ENCODE results near the gene GIMAP8.
A peak's percentile ranks its signal among the peaks of the same experiment; 100 is the strongest.

GIMAP8 gene

DNA sequence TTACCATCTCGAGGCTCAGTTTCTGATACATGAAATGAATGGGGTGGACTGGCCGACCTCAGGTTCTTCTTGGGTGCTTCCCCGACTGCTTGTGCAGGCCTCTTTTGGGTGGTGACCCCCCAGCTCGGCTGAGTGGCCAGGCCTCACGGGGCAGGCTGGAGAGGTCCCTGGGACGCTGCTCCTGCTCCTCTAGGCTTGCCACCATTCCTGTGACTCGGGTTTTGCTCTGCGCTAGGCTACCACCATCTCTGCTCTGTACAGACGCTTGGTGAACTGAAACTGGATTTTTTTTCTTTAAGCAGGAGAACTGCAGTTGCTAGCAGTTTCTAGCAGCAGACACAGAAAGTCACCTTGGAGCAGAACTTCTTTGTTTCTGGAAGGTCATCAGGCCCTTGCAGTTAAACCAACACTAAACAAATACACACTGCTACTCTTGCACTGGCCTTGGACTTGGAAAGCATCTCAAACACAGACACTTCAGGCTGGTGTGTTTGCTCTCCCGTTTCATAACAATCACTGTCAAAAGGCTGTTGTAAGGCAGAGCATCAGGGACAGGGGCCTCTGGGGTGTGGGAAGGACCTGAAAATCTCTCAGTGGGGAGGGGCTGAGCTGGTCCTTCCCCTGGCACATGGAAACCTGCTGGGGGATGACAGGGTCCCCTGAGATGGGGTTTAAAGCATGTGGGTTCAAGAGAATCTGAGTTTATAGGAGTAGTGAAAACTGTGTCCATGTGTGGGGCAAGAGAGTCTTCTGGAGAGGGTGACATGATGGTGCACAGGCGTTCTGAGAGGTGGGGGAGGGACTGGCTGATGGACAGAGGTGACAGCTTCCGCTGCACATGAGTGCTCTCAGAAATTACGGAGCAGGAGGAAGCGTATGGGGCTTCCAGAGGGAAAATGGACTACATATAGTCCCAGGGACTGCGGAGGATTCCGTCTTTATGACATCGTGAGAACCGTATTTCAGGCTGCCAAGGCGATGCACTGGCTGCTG, 35.0 kb upstream of the GIMAP8 start:
- DNase-seq (ENCODE audit: extremely low spot score): no peak
- TF ChIP-seq CTCF (IDR thresholded peaks at IDR 0.05; ENCODE audit: control extremely low read depth, extremely low read depth, low read depth, missing control alignments): no peak
- ChIA-PET CTCF (interaction anchor here (0.8 to 3.0 kb wide), 4 partner anchors 11 to 102 kb away, joined by 3 to 7 read pairs (median 4); no protein-coding TSS in a partner anchor), POLR2A (no interaction called here)

- POLR2A ChIA-PET: no interaction called here
- no peak for DNase-seq (ENCODE audit: extremely low spot score)
- CTCF ChIA-PET: interaction anchor here (1.5 to 3.6 kb wide), 4 partner anchors 11 to 61 kb away, joined by 3 to 14 read pairs (median 6); a partner anchor contains a TSS
- TF ChIP-seq CTCF (IDR thresholded peaks at IDR 0.05; ENCODE audit: control extremely low read depth, extremely low read depth, low read depth, missing control alignments): no peak
These were observed 33.2 kb upstream of the GIMAP8 start for GRCh38 chr7:150417239-150417638.

GRCh38 chr7:150417863-150418262, 32.6 kb upstream of the GIMAP8 start:
- ChIA-PET CTCF (interaction anchor here (1.0 to 3.6 kb wide), 6 partner anchors 12 to 101 kb away, joined by 3 to 14 read pairs (median 4); a partner anchor contains a TSS), POLR2A (no interaction called here)
- DNase-seq (ENCODE audit: extremely low spot score): no peak
- TF ChIP-seq CTCF (IDR thresholded peaks at IDR 0.05; ENCODE audit: control extremely low read depth, extremely low read depth, low read depth, missing control alignments): no peak

DNA sequence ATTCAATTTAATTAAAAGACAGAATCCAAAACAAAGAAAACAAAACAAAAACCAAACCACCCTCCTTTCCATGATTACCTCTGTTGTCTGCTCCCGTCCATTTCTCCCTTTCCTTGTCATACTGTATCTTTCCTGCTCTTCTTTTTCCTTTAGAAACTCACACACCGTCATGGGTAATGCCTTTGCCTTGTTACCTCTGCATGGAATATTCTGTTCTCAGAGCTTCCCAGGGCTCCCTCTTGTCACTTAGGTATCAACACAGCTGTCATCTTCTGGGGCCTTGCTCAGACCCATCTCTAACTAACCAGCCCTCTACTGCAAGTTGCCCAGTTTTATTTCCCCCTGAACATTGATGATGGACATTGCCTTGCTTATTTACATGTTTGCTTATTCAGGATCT, 30.2 kb upstream of the GIMAP8 start:
- DNase-seq (ENCODE audit: extremely low spot score): no peak
- ChIA-PET POLR2A (no interaction called here), CTCF (interaction anchor here (0.8 to 3.6 kb wide), 7 partner anchors 11 to 97 kb away, joined by 3 to 14 read pairs (median 3); partner anchors contain the start of genes ACTR3C and LRRC61)
- TF ChIP-seq CTCF (IDR thresholded peaks at IDR 0.05; ENCODE audit: control extremely low read depth, extremely low read depth, low read depth, missing control alignments): no peak

- TF ChIP-seq CTCF (IDR thresholded peaks at IDR 0.05; ENCODE audit: control extremely low read depth, extremely low read depth, low read depth, missing control alignments): peak; percentile 82
- POLR2A ChIA-PET: interaction anchor here (1.4 kb wide), 1 partner anchor 12 kb away, joined by 3 read pairs; no protein-coding TSS in a partner anchor
- CTCF ChIA-PET: interaction anchor here (0.7 to 2.1 kb wide), 16 partner anchors 9 to 136 kb away, joined by 3 to 12 read pairs (median 3); partner anchors contain the start of genes ACTR3C and LRRC61
- peak; percentile 88 for DNase-seq (ENCODE audit: extremely low spot score)
These were observed 29.3 kb upstream of the GIMAP8 start for GRCh38 chr7:150420987-150421674.

DNA sequence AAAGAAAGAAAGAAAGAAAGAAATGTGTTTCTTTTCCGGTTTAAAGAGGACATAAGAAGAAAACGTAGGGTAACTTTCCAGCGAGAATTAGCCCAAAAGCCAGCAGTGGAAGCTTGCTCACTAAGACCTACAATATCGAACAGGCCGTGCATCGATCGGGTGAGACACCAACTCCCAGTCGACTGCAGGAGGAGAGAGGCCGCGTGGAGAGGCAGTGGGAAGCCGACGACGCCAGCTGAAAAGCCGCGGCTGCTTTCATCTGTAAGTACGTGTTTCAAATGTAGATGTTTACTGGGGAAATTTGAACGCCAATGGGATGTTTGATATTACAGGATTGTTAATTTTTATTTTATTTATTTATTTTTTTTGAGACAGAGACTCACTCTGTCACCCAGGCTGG, 28.6 kb upstream of the GIMAP8 start:
- CTCF ChIA-PET: interaction anchor here (0.7 to 2.1 kb wide), 15 partner anchors 9 to 136 kb away, joined by 3 to 12 read pairs (median 3); a partner anchor contains a TSS
- no peak for TF ChIP-seq CTCF (IDR thresholded peaks at IDR 0.05; ENCODE audit: control extremely low read depth, extremely low read depth, low read depth, missing control alignments)
- POLR2A ChIA-PET: interaction anchor here (1.4 kb wide), 1 partner anchor 12 kb away, joined by 3 read pairs; no protein-coding TSS in a partner anchor
- DNase-seq (ENCODE audit: extremely low spot score): no peak

Data from GM10248 (cell line).